ENCODE results near the gene RFT1.

DNA sequence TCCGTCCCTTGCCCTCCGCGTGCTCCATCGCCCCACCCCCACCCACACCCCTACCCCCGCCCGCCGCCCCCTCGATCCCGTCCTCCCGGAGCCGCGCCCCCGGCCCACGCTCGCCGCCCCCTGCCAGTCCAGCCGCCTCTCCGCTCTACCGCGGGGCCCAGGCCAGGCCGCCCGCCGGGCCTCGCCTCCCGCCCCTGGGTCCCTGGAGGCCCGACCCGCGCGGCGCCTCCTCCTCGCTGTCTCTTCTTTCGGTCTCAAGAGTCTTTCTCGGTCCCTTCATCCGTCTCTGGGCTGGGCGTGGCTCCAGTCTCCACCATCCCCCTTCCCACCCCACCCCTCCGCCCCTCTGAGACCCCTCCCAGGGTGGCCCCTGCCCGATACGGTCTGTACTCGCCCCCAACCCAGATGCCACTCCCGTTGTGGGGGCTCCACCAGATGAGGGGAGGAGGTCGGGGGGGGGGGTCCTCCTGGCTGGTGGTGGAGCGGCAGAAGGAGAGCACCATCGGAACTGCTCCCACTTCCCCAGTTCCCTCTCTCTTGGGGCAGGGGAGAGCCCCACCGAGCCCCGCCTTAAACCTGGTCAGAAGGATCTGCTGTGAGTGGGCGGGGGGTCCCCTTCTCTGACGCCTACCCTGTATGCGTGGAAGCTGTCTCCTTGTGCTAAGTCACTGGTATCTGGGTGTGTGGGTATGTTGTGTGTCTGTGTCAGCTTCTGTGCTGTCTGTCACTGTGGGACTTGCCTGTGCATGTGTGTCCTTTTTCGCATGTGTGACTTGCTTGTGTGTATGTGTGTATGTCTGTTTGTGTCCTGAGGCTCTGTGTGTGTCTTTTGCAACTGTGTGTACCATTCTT, 31.8 kb upstream of the RFT1 start:
- TF ChIP-seq POLR2A (IDR thresholded peaks at IDR 0.05; ENCODE audit: low read depth, low read length) (no peak), POLR2AphosphoS5 (IDR thresholded peaks at IDR 0.05; ENCODE audit: low read depth, low read length) (peak; percentile 35; the same call in 1 of the 2 replicates), TAF1 (IDR thresholded peaks at IDR 0.05; ENCODE audit: low read depth, low read length) (no peak), PAX5 (IDR thresholded peaks at IDR 0.05; ENCODE audit: insufficient read depth, low read length, severe bottlenecking) (no peak)
